Cardiac muscle cell (in vitro differentiated cells and primary cell): ENCODE results near the gene C20orf204. TPM values are rescaled to one million over a fixed set of nuclear protein-coding genes. Genes with fewer than 3 reads are reported as not detected.

ENCODE experiments used
- DNase-seq, 2 donors: peaks; one replicate each; pipeline versions ENCODE4 v3.0.0 to v3.0.0-alpha.2; 2010 to 2017; ENCODE audit warnings: low read depth in 1 of 2, low spot score in 1 of 2
- H3K27ac ChIP-seq: fragments of 200-600 bp; sonication (generic); 2 replicates; pipeline ENCODE4 v1.5.1; 2016
- H3K27me3 ChIP-seq: fragments of 200-600 bp; sonication (generic); 2 replicates; pipeline ENCODE4 v1.6.0; 2016; ENCODE audit warnings: control low read depth
- H3K36me3 ChIP-seq: fragments of 200-600 bp; sonication (generic); 2 replicates; pipeline ENCODE4 v1.5.1; 2016; ENCODE audit warnings: control low read depth
- H3K4me1 ChIP-seq: fragments of 200-600 bp; sonication (generic); 2 replicates; pipeline ENCODE4 v1.8.1; 2017; ENCODE audit warnings: low read depth, mild to moderate bottlenecking, mixed run types
- H3K4me3 ChIP-seq: fragments of 200-600 bp; sonication (generic); 2 replicates; pipeline ENCODE4 v1.5.1; 2016; ENCODE audit warnings: mild to moderate bottlenecking
- H3K9me3 ChIP-seq: fragments of 200-600 bp; sonication (generic); 2 replicates; pipeline ENCODE4 v1.5.1; 2017; ENCODE audit warnings: low read depth, mild to moderate bottlenecking, control low read depth
- polyA plus RNA-seq: library from polyadenylated mRNA; unstranded; fragments of >200 nt; fragmentation: Nextera tagmentation; extraction: Ambion mirVana; gene quantifications from 2 replicates; pipeline ENCODE4 v1.2.1, GENCODE V29; 2016
- total RNA-seq: library from RNA; depleted of rRNA; stranded (reverse); fragments of >200 nt; gene quantifications from 2 replicates; pipeline ENCODE4 v1.2.3, GENCODE V29; 2016
- TF ChIP-seq, protein P1 (sequence below): IDR thresholded peaks from 2 replicates; pipeline ENCODE4 v1.5.1; 2012; ENCODE audit warnings: low read depth, mild to moderate bottlenecking, low read length

The C20orf204 gene
- total and polyA plus RNA-seq, 2 experiments from 2014 or later, result 0.76 to 2.2 TPM

DNA sequence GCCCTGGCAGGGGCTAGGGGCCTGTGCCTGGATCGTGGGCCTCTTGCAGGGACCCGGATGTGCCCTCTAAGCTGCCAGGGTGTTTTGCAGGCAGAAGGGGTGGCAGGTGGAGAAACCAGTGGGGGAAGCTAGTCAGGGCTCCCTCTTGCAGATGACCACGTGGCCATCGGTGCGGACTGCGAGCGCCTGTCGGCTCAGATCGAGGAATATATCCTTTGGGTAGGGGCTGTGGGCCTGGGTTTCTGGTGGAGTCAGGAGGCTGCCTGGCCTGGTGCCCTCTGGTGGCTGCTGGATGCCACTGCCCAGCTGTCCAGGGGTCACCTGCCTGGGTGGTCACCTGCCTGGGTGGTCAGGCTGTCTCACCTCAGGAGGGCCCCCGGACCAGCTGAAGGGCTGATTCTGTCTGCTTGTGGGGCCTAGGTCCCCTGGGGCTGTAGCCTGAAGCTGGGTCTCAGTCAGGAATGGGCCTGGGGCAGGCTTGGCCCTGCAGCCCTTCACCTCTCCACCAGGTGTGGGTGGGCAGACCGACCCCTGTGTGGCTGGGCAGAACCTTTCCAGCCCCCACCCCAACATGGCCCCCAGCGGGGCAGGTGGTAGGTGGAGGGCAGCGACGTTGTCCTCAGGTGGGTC lies 33.7 kb downstream of the C20orf204 start:
- H3K4me1 ChIP-seq, result no peaks in the 10 kb centered on the region
- H3K4me3 ChIP-seq, result no peak overlapping the region
- peak; percentile 35 to 63 for DNase-seq
- no peak overlapping the region for H3K27ac ChIP-seq
- TF ChIP-seq, protein P1, sequence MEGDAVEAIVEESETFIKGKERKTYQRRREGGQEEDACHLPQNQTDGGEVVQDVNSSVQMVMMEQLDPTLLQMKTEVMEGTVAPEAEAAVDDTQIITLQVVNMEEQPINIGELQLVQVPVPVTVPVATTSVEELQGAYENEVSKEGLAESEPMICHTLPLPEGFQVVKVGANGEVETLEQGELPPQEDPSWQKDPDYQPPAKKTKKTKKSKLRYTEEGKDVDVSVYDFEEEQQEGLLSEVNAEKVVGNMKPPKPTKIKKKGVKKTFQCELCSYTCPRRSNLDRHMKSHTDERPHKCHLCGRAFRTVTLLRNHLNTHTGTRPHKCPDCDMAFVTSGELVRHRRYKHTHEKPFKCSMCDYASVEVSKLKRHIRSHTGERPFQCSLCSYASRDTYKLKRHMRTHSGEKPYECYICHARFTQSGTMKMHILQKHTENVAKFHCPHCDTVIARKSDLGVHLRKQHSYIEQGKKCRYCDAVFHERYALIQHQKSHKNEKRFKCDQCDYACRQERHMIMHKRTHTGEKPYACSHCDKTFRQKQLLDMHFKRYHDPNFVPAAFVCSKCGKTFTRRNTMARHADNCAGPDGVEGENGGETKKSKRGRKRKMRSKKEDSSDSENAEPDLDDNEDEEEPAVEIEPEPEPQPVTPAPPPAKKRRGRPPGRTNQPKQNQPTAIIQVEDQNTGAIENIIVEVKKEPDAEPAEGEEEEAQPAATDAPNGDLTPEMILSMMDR, result peak; percentile 77
- no peaks in the 10 kb centered on the region for H3K27me3 ChIP-seq
- H3K36me3 ChIP-seq, result peaks cover 6% of the 10 kb centered on the region
- no peaks in the 10 kb centered on the region for H3K9me3 ChIP-seq

DNA sequence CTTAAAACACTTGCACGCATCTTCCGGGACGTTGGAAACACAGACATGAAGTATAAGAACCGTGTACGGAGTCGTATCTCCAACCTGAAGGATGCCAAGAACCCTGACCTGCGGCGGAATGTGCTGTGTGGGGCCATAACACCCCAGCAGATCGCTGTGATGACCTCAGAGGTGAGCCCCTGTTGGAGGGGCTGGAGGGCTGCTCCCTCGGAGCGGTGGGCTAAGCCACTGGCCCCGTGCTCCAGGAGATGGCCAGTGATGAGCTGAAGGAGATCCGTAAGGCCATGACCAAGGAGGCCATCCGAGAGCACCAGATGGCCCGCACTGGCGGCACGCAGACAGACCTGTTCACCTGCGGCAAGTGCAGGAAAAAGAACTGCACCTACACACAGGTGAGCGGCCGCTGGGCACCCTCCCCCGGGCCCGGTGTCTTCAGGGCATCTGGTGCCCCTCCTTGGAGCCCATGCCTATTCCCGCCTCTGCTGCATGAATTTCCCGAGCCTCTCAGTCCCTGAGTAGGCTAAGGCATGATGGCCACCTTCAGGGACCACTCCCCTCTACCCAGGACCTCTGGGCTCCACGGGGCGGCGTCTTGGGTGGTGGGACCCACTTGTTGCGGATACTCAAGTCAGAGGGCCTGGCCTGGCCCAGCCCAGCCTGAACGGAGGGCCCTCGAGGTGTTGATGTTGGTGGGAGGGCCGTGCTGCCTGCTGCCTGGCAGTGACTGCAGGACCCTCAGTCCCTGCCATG lies 34.4 kb downstream of the C20orf204 start:
- Histone ChIP-seq H3K27ac (no peak overlapping the region), H3K27me3 (no peaks in the 10 kb centered on the region), H3K4me1 (no peaks in the 10 kb centered on the region), H3K9me3 (no peaks in the 10 kb centered on the region), H3K4me3 (no peak overlapping the region), H3K36me3 (peaks cover 6% of the 10 kb centered on the region)
- DNase-seq, result no peak
- TF ChIP-seq, protein P1, result no peak

DNA sequence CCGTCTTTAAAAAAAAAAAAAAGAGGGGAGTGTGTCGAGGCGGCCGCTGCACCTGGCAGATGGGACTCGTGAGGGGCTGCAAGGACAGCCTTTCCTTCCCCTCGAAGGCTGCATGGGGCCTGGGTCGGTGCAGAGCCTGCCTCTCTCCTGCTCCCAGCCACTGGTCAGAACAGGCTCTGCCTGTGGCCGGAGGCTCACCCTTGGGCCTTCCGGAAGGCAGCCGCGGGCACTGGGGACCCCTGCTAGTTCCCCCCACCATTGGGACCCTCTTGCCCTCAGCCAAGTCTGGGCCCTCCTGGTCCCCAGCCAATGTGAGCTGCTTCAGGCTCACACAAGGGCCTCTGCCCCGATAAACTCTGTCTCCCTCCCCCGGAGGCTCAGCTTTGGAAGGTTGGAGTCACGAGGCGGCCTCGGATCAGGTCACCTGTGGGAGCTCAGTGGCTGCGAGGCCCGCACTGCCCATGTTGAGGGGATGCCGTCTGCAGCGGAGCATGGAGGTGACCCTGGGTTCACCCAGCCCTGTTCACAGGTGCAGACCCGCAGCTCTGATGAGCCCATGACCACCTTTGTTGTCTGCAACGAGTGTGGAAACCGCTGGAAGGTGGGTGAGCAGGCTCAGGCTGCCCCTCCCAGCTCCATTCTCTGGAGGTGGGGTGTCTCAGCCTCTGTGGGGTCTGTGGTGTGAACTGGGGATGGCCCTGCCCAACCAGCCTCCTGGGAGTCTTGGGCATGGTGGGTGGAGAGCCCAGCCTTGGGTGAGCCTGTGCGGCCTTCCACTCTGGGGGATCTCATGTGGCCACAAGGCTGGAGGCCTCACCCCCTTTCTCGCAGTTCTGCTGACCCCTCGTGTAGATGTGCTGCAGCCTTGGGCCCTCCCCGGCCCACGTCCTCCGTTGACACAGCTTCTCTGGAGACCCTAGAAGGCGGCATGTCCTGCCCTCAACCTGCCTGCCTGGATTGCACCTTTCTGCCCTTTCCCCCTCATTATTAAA lies 35.7 kb downstream of the C20orf204 start:
- Histone ChIP-seq H3K36me3 (peaks cover 6% of the 10 kb centered on the region), H3K9me3 (no peaks in the 10 kb centered on the region)

DNA sequence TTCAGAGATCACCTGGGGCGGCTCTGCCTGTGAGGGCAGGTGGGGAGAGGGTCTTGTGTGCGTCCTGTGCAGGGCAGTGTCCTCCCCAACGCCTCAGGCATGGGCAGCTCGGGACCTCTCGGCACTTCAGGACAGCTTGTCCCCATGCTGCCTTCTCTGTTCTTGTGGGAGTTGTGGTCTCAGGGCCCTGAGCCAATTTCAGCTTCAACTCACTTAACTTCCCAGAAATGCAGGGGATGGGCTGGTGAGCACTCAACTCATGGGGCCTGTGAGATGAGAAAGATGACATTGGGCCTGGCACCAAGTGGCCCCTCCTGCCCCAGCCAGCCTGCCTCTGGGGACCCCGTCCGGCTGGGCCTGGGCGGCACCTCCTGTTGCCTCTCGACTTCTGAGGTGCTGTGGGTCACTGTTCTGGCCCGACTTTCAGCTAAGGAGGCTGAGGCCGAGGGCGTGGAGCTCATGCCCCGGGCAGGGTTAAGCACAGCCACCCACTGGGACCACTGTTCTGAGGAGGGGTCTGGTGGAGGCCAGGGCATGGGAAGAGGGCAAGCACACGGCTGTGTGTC lies 36.6 kb downstream of the C20orf204 start:
- Histone ChIP-seq H3K4me3 (no peak overlapping the region), H3K27me3 (no peaks in the 10 kb centered on the region), H3K27ac (no peak overlapping the region), H3K4me1 (no peaks in the 10 kb centered on the region), H3K36me3 (peaks cover 6% of the 10 kb centered on the region), H3K9me3 (no peaks in the 10 kb centered on the region)
- TF ChIP-seq, protein P1, result no peak
- DNase-seq, result no peak

More for the DNA sequence above, 35.7 kb downstream of the C20orf204 start:
- TF ChIP-seq, protein P1, result no peak
- no peak for DNase-seq
- no peak overlapping the region for H3K4me3 ChIP-seq
- no peaks in the 10 kb centered on the region for H3K4me1 ChIP-seq
- no peak overlapping the region for H3K27ac ChIP-seq
- H3K27me3 ChIP-seq, result no peaks in the 10 kb centered on the region
